Measurements from ENCODE around the gene ACLY. TPM values are rescaled to one million over a fixed set of nuclear protein-coding genes. Genes with fewer than 3 reads are reported as not detected.
"Not testable (repeated sequence)": the region's sequence is repeated elsewhere in the genome, so short reads cannot be mapped to it uniquely, and the experiment has no call there.

The ACLY gene
- polyA plus RNA-seq, 1 donor (not counting 4 experiments of a cell fraction or from before 2014, with no cell fraction given): 363 TPM

GRCh38 chr17:41844971-41845370, 73.8 kb downstream of the ACLY start:
- Histone ChIP-seq H3K79me2 (ENCODE audit: control insufficient read depth, insufficient read depth, low read length) (peaks cover 4% of the 10 kb centered on the region), H3K9ac (ENCODE audit: control insufficient read depth, extremely low read depth, insufficient read depth, low read length) (no peak overlapping the region), H3K9me3 (ENCODE audit: control insufficient read depth, low read depth, low read length) (no peaks in the 10 kb centered on the region), H3K4me1 (ENCODE audit: control insufficient read depth, extremely low read depth, insufficient read depth, low read length) (peaks cover 3% of the 10 kb centered on the region), H3K36me3 (ENCODE audit: control insufficient read depth in 2 of 2, extremely low read depth in 1 of 2, insufficient read depth in 2 of 2, low read length in 2 of 2) (no peaks in the 10 kb centered on the region), H3K27ac (ENCODE audit: control insufficient read depth, insufficient read depth, low read length) (no peak overlapping the region), H3K4me2 (ENCODE audit: control insufficient read depth, extremely low read depth, insufficient read depth, low read depth, low read length) (no peak overlapping the region), H3K27me3 (ENCODE audit: control insufficient read depth, extremely low read depth, insufficient read depth, low read length) (no peaks in the 10 kb centered on the region), H3K4me3 (ENCODE audit: control insufficient read depth in 2 of 3, extremely low read depth in 1 of 3, insufficient read depth in 2 of 3, low read depth in 1 of 3, low read length in 3 of 3) (no peak overlapping the region), H2AFZ (ENCODE audit: control insufficient read depth, low read length) (no peak overlapping the region), H4K20me1 (ENCODE audit: control insufficient read depth, extremely low read depth, insufficient read depth, low read length) (no peaks in the 10 kb centered on the region), H3K9me1 (ENCODE audit: control insufficient read depth, extremely low read depth, insufficient read depth, low read length) (no peaks in the 10 kb centered on the region)
- dilution Hi-C loops (cut with MboI; ENCODE audit: extremely low pct_ligation_motif_present, low sequenced_read_pairs): no loop called here
- FAIRE-seq (no peak), DNase-seq (ENCODE audit: low read depth, low spot score) (no peak)
- TF ChIP-seq CTCF (optimal IDR thresholded peaks at IDR 0.05 in 1 of 3, IDR thresholded peaks at IDR 0.05 in 1 of 3, conservative IDR thresholded peaks at IDR 0.05 in 1 of 3; ENCODE audit: extremely low read depth in 1 of 3, insufficient read depth in 2 of 3, low read length in 3 of 3) (no peak), EZH2 (IDR thresholded peaks at IDR 0.05; ENCODE audit: low read length) (no peak)

- H3K9ac ChIP-seq (ENCODE audit: control insufficient read depth, extremely low read depth, insufficient read depth, low read length); H4K20me1 ChIP-seq (ENCODE audit: control insufficient read depth, extremely low read depth, insufficient read depth, low read length); H3K27ac ChIP-seq (ENCODE audit: control insufficient read depth, insufficient read depth, low read length); H3K36me3 ChIP-seq (ENCODE audit: control insufficient read depth in 2 of 2, extremely low read depth in 1 of 2, insufficient read depth in 2 of 2, low read length in 2 of 2); H3K4me1 ChIP-seq (ENCODE audit: control insufficient read depth, extremely low read depth, insufficient read depth, low read length); H2AFZ ChIP-seq (ENCODE audit: control insufficient read depth, low read length); H3K79me2 ChIP-seq (ENCODE audit: control insufficient read depth, insufficient read depth, low read length); FAIRE-seq; H3K27me3 ChIP-seq (ENCODE audit: control insufficient read depth, extremely low read depth, insufficient read depth, low read length); H3K9me1 ChIP-seq (ENCODE audit: control insufficient read depth, extremely low read depth, insufficient read depth, low read length); H3K9me3 ChIP-seq (ENCODE audit: control insufficient read depth, low read depth, low read length); dilution Hi-C loops (cut with MboI; ENCODE audit: extremely low pct_ligation_motif_present, low sequenced_read_pairs); H3K4me3 ChIP-seq (ENCODE audit: control insufficient read depth in 2 of 3, extremely low read depth in 1 of 3, insufficient read depth in 2 of 3, low read depth in 1 of 3, low read length in 3 of 3); H3K4me2 ChIP-seq (ENCODE audit: control insufficient read depth, extremely low read depth, insufficient read depth, low read depth, low read length); DNase-seq (ENCODE audit: low read depth, low spot score): not testable (repeated sequence)
Measured at GRCh38 chr17:41840781-41841180, 78.0 kb downstream of the ACLY start.

- H3K4me2 ChIP-seq (ENCODE audit: control insufficient read depth, extremely low read depth, insufficient read depth, low read depth, low read length); H3K9ac ChIP-seq (ENCODE audit: control insufficient read depth, extremely low read depth, insufficient read depth, low read length); H3K4me1 ChIP-seq (ENCODE audit: control insufficient read depth, extremely low read depth, insufficient read depth, low read length); H3K4me3 ChIP-seq (ENCODE audit: control insufficient read depth in 2 of 3, extremely low read depth in 1 of 3, insufficient read depth in 2 of 3, low read depth in 1 of 3, low read length in 3 of 3); dilution Hi-C loops (cut with MboI; ENCODE audit: extremely low pct_ligation_motif_present, low sequenced_read_pairs); H2AFZ ChIP-seq (ENCODE audit: control insufficient read depth, low read length); H3K79me2 ChIP-seq (ENCODE audit: control insufficient read depth, insufficient read depth, low read length); H4K20me1 ChIP-seq (ENCODE audit: control insufficient read depth, extremely low read depth, insufficient read depth, low read length); H3K27ac ChIP-seq (ENCODE audit: control insufficient read depth, insufficient read depth, low read length); DNase-seq (ENCODE audit: low read depth, low spot score); FAIRE-seq; H3K9me3 ChIP-seq (ENCODE audit: control insufficient read depth, low read depth, low read length); H3K27me3 ChIP-seq (ENCODE audit: control insufficient read depth, extremely low read depth, insufficient read depth, low read length); H3K9me1 ChIP-seq (ENCODE audit: control insufficient read depth, extremely low read depth, insufficient read depth, low read length); H3K36me3 ChIP-seq (ENCODE audit: control insufficient read depth in 2 of 2, extremely low read depth in 1 of 2, insufficient read depth in 2 of 2, low read length in 2 of 2): not testable (repeated sequence)
Measured at GRCh38 chr17:41839448-41839847, 79.3 kb downstream of the ACLY start.
